Measurements from ENCODE around the gene PEAK1. TPM values are rescaled to one million over a fixed set of nuclear protein-coding genes. Genes with fewer than 3 reads are reported as not detected.

Gene PEAK1
- total RNA-seq = 10 to 100 TPM; 31.0 to 49.3 (median 35.0) TPM

- H3K4me1 ChIP-seq = peaks cover 18 to 30% of the 10 kb centered on the region in 2 donors
- intact Hi-C loops (cut with DNase I) = loop anchor here (10.0 kb wide), 1 partner anchor 75 kb away; no protein-coding TSS in a partner anchor
- no peaks in the 10 kb centered on the region for H3K27me3 ChIP-seq
- peak within 1 kb of the TSS; percentile 83 to 93 (median 86) for H3K27ac ChIP-seq
- H3K4me3 ChIP-seq (replicated peaks in 1 of 3) = peak within 1 kb of the TSS; percentile 57 to 95 (median 89)
- no peaks in the 10 kb centered on the region for H3K9me3 ChIP-seq
- 0% methylated on average over 16 to 59 of the region's 92 CpGs for WGBS, 2 donors
- DNase-seq = peak; percentile 100
- TF ChIP-seq CTCF (IDR thresholded peaks at IDR 0.05) = no peak
- peak; percentile 74 to 92 for TF ChIP-seq POLR2A (IDR thresholded peaks at IDR 0.05)
- no peaks in the 10 kb centered on the region for H3K36me3 ChIP-seq
Observed at GRCh38 chr15:77419836-77420609, at the start of gene PEAK1. Gene PEAK1 (minus strand): TSS chr15:77420104. CDS start chr15:77181926, 238,178 bp downstream.

- Histone ChIP-seq H3K27ac (no peak overlapping the region), H3K36me3 (peaks cover 18 to 20% of the 10 kb centered on the region in 2 donors), H3K27me3 (no peaks in the 10 kb centered on the region), H3K4me1 (peaks cover 6 to 8% of the 10 kb centered on the region in 2 donors), H3K4me3 (replicated peaks in 1 of 3) (no peak overlapping the region), H3K9me3 (no peaks in the 10 kb centered on the region)
- 88 to 96% methylated on average over 3 of the region's 3 CpGs for WGBS, 2 donors
- no peak for DNase-seq
- intact Hi-C loops (cut with DNase I) = no loop called here
- TF ChIP-seq CTCF (IDR thresholded peaks at IDR 0.05) (no peak), POLR2A (IDR thresholded peaks at IDR 0.05) (no peak)
Observed at GRCh38 chr15:77468896-77469295, 49.0 kb upstream of the PEAK1 start.

GRCh38 chr15:77466521-77466920 lies 46.6 kb upstream of the PEAK1 start:
- no peak overlapping the region for H3K27ac ChIP-seq
- H3K4me1 ChIP-seq = no peaks in the 10 kb centered on the region
- peaks cover 10 to 20% of the 10 kb centered on the region in 2 donors for H3K36me3 ChIP-seq
- H3K4me3 ChIP-seq (replicated peaks in 1 of 3) = no peak overlapping the region
- DNase-seq = no peak
- 98 to 100% methylated on average over 1 of the region's 1 CpG for WGBS, 2 donors
- no peaks in the 10 kb centered on the region for H3K9me3 ChIP-seq
- H3K27me3 ChIP-seq = no peaks in the 10 kb centered on the region
- intact Hi-C loops (cut with DNase I) = no loop called here
- TF ChIP-seq POLR2A (IDR thresholded peaks at IDR 0.05) = no peak
- TF ChIP-seq CTCF (IDR thresholded peaks at IDR 0.05) = no peak

- Histone ChIP-seq H3K27ac (no peak overlapping the region), H3K4me3 (replicated peaks in 1 of 3) (no peak overlapping the region), H3K9me3 (no peaks in the 10 kb centered on the region), H3K4me1 (no peaks in the 10 kb centered on the region), H3K36me3 (peaks cover 10 to 13% of the 10 kb centered on the region in 2 donors), H3K27me3 (no peaks in the 10 kb centered on the region)
- intact Hi-C loops (cut with DNase I) = no loop called here
- TF ChIP-seq POLR2A (IDR thresholded peaks at IDR 0.05) = no peak
- TF ChIP-seq CTCF (IDR thresholded peaks at IDR 0.05) = no peak
- no peak for DNase-seq
- WGBS, 2 donors = 98% methylated on average over 3 of the region's 3 CpGs
Observed at GRCh38 chr15:77464129-77464865, 44.4 kb upstream of the PEAK1 start.

GRCh38 chr15:77461486-77461885 lies 41.6 kb upstream of the PEAK1 start:
- no peaks in the 10 kb centered on the region for H3K27me3 ChIP-seq
- peaks cover 14 to 18% of the 10 kb centered on the region in 2 donors for H3K4me1 ChIP-seq
- peaks cover 2 to 7% of the 10 kb centered on the region in 2 donors for H3K36me3 ChIP-seq
- H3K27ac ChIP-seq = no peak overlapping the region
- no peak overlapping the region for H3K4me3 ChIP-seq (replicated peaks in 1 of 3)
- intact Hi-C loops (cut with DNase I) = no loop called here
- H3K9me3 ChIP-seq = no peaks in the 10 kb centered on the region
- no peak for DNase-seq
- TF ChIP-seq POLR2A (IDR thresholded peaks at IDR 0.05) = no peak
- TF ChIP-seq CTCF (IDR thresholded peaks at IDR 0.05) = no peak
